NCI-H446 (cell line): Measurements from ENCODE around the gene PVALEF.

Experiments
- DNase-seq, 2 experiments: peaks; one replicate each; lab custom pipeline; 2025; lab: John Stamatoyannopoulos, UW

The PVALEF gene

DNA sequence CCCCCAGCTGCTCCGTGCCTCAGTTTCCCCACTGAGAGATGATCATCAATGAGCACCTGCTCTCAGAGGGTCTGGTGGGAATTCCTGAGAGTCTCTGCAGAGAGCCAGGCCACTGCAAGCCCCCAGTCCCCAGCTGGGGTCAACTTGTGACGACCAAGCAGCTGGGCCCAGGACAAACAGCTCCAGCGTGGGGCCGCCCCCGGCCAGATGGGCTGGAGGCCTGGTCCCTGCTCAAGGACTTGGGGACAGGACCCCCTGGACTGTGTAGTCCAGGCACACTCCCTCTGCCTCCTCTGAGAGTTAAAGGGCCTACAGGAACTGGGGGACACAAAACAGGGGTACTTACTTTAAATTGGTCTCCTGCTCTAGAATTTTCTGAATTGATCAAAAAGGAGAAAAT lies 17.3 kb downstream of the PVALEF start:
- DNase-seq: no peak

DNA sequence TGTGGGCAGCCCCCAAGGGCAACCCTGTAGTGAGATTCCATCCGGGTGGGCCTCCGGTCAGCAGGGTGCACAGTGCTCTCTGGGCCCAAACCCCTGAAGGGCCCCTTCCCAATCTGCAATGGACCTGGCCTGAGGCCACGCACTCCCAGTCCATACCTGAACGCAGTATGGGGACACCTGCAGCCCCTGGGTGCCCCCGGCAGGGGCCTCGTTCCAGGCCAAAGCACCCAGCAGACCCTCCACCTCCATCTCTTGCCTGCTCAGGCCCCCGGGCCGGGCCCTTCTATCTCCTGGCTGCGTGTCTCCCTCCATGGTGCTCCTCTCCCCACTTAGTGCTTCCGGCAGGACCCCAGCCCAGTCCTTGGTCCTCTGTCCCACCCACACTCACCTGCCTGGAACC lies 18.0 kb downstream of the PVALEF start:
- no peak for DNase-seq

DNA sequence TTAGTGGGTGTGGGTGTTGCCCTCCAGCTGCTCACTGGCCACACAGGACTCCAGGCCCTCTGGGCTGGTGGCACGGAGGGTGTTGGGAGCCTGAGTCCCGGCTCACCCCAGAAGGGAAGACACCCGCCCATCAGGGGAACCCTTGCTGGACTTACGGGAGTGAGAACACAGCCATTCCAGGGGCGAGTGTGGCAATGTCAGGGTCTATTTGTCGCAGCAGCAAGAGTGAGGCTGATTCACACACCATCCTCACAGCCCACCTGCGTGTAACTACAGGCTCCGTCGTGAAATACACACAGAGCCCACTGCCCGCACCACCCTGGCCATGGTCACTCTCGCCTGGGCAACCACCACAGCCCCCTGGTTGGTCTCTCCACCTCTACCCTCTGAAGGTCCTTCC lies 18.5 kb downstream of the PVALEF start:
- DNase-seq: no peak

DNA sequence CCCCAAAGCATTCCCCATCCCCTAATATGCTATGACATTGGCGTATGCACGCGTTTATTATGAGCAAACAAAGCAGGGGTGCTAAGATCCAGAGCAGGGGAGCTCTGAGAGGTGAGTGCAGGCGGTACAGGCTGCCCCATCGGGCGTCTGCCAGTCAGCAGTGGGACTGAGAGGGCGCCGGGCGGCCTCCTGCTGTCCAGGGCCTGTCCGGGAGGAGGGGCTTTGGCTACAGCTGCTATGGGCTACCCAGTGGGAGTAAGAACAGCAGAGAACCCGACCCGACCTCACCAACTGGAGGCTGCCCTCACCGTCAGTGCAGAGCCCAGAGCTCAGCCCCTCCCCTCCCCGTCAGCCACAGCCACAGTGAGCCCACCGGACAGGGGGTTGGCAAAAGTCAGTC lies 19.2 kb downstream of the PVALEF start:
- DNase-seq: no peak

DNA sequence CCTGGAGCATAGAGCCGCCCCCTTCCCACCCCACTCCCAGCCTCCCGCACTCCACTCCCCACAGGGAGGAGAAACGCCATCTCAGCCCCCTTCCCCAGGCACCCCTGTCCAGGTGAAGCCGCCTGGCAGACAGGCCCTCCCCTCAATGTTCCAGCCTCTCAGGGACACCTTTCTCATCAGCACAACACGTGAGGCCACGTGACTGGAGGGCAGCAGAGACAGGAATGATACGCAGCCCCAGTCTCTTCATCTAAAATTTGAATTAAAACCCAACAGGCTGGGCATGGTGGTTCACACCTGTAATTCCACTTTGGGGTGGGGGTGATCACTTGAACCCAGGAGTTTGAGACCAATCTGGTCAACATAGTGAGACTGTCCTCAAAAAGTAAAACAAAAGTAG lies 20.9 kb downstream of the PVALEF start:
- DNase-seq: no peak

DNA sequence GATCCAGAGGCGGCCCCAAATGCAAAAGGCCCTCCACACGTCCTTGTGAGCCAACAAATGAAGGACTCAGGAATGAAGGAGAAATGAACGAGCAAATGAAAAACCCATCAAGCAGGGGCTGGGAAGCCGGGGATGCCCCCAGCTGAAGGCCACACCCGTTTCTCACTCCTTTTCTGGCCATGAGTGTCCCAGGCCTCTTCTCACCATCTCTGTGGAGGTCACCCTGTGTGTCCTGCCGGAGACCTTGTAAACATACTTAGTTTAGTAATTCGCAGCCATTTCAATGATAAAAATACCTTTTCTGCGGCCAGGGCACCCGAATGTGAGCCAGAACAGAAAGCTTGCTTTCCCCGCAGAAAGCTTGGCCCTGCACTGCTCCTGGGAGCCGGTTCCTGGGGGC lies 21.8 kb downstream of the PVALEF start:
- no peak for DNase-seq

DNA sequence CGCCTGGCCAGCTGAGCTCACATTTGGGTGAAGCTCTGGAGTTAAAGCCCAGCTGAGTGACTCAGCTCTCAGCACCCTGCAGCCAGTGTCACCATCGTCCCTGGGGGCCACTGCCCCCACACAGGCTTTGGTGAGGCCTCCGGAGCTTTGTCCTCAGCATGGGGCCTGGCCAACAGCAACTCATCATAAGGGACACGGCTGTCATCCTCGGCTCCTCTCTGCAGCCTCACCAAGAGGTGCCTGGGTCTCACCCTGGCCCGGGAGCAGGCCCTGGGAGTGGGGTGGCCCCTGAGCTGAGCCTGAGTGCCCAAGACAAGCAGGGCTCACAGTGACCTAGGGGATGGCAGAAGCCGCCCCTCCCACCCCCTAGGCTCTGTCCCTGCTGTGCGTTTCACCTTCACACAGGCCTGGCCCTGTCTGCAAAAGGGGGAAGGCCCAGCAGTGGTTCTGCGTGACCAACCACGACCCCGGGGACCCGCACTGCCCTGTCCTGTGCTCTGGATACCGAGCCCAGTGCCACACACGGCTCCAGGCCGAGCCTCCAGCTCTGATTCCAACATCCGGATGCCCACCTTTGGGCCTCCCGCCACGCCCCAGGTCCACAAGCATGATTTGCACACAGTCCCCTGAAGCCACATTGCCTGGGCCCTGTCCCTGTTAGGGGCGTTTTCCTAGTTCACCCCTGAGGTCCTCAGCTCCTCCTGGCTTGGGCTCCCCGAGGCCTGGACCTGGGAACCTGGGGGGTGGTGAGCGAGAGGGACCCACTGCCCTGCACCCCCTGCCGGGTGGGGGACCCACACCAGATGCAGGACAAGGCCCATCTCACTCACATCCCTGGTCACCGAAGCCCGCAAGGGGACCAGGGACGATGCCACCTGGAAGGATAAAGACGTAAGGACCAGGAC lies 22.5 kb downstream of the PVALEF start:
- DNase-seq: no peak

DNA sequence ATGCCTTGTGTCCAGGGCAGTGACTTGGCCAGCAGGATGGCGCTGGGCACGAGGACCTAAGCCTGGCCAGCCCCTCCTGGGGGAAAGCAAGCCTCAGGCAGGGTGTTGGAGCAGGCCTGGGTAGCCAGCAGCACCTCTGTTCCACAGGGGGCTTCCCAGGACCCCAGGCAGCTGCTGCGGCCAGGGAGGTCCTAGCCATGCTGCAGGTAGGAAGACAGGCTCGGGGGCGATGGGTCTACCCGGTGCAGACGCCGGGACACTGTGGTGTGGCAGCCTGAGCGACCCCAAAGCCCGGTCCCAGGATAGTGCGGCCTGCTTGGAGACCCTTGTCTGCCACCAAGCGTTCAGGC lies 23.2 kb downstream of the PVALEF start:
- DNase-seq: no peak

DNA sequence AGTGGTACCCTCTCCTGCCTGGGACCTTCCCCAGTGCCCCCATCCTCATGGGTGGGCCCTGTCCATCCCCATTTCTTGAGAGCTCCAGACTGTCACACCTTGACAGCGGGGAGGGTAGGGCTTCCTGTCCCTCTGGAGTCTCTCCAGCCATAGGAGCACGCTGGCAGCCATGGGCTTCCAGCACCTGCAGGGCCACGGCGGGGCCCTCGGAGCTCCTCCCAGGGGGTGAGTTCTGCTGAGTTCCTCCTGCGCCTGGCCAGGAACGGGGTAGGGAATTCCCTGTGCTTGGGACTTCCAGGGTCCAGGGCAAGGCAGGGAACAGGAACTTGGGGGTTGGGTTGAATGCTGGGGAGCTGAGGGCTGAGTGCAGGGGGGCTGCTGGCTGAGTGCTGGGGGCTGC lies 23.7 kb downstream of the PVALEF start:
- no peak for DNase-seq

DNA sequence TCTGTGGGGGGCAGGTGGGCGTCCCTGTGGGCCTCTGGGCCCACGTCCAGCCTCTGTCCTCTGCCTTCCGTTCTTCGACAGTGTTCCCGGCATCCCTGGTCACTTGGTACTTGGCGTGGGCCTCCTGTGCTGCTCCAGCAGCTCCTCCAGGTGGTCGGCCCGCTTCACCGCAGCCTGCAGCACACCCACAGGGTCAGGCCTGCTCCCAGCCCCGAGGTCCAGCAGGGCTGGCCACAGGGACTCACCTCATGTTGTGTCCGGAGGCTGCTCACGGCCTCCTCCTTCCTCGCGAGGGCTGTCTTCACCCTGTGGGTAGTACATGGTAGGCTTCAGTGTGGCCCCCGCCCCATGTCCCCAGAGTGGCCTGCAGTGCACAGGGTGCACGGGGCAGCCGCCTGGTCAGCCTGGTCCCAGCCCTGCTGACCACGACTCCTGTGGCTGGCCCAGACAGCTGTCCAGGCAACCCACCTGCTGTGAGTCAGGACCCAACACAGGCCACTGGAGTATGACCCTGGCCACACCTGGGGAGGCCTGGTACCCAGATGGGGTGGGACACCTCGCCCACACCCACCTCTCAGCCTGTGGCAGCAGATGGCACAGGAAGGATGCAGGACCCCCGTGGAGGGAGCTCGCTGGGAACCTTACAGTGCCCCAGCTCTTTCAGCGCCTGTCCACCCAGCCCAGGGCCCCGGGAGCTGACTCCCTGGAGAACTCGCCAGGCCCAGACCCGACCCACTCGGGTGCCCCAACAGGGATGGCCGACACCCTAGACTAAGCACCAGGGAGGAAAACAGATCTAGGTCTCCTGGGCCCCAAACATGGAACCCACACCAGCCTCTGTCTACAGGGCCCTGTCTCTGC lies 24.6 kb downstream of the PVALEF start:
- DNase-seq: no peak

DNA sequence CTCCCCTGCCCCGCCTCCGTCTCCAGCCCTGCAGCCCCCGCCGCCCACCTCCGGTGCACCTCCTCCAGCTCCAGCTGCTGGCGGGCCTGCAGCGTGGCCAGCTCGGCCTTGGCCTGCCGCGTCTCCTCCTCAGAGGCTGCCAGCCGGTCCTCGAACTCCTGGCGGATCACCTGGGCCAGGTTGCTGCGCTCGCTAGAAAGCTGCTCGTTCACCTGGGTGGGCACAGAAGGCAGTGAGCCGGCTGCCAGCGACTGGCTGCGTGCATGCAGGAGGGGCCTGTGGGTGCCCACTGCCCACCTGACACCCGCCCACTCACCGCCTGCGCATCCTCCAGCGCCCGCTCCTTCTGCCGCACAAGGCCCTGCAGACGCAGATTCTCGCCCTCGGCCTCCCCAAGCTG lies 25.3 kb downstream of the PVALEF start:
- no peak for DNase-seq

DNA sequence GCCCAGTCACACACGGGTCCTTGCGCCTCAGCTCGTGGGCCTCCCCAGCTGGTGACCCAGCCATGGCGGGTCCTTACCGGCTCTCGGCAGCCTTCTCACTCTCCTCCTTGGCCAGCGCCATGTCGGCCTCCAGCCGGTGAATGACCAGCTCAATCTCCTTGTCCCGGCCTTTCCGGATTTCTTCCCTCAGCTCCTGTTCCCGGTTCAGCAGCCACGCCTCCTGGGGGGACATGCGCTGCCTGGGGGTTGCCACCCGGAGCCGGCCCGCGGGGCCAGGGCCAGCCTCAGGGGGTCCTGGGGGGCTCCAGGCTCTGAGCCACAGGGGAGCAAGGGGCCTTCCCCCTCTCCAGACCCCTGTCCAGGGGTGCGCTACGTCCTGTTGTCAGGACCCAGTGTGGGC lies 25.8 kb downstream of the PVALEF start:
- DNase-seq: no peak

DNA sequence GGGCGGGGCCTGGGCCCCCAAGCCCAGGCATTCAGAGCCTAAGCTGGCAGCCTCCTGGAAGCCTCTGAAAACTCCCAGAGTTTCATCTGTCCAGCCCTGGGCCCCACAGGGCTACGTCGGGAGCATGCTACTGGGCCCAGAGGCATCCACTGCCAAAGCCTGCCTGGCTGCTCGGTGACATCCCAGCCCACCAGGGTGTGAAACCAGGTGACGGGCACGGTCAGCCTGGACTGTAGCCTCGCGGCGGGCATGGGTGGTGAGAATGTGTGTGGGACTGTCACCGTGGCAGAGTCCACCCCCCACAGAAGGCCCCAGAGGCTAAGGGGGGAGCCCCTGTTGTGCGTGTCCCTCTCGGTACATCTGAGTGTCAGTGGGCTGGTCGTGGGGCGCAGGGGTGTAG lies 26.3 kb downstream of the PVALEF start:
- no peak for DNase-seq

DNA sequence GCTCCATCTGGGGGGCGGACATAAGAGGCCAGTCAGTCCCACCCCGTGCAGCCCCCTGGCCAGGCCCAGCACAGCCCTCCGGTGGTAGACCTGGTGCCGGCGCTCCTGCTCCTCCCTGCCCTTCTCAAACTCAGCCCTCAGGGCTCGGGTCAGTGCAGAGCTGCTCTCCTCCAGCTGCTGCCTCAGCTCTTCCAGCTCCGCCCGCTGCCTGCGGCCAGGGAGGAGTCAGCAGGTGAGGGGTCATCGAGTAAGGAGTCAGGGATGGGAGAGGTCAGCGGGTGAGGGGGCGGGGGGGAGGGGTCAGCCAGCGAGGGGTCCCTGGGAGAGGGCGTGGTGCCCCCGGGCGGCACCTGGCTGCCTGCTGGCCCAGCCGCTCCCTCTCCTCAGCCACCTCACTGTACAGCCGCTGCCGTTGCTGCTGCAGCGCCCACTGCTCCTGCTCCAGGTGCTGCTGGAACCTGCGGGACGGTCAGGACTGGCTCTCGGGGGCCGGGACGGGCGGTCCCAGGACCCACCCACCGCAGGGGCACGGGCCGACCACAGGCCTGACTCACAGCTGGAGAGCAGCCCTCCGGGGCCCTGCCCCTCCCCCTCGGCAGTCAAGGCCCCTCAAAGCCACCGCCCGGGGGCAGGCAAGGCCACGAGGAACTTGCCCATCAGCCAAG lies 27.2 kb downstream of the PVALEF start:
- no peak for DNase-seq

DNA sequence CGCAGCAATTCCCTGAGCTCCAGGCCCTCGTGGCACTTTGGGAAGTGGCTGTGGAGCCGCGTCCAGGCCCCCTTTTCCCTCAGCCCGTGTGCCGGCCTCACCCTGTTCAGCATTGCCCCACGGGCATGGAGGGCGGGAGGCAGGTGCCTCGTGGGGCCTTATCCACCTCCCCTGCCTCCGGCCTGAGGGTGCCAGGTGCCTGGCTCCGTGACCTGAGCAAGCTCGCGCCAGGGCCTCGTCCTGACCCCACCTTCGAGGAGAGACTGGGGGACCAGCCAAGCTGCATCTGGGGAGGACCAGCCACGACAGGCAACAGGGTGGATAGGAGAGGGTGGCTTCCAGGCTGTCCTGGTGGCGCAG lies 27.7 kb downstream of the PVALEF start:
- DNase-seq: no peak

DNA sequence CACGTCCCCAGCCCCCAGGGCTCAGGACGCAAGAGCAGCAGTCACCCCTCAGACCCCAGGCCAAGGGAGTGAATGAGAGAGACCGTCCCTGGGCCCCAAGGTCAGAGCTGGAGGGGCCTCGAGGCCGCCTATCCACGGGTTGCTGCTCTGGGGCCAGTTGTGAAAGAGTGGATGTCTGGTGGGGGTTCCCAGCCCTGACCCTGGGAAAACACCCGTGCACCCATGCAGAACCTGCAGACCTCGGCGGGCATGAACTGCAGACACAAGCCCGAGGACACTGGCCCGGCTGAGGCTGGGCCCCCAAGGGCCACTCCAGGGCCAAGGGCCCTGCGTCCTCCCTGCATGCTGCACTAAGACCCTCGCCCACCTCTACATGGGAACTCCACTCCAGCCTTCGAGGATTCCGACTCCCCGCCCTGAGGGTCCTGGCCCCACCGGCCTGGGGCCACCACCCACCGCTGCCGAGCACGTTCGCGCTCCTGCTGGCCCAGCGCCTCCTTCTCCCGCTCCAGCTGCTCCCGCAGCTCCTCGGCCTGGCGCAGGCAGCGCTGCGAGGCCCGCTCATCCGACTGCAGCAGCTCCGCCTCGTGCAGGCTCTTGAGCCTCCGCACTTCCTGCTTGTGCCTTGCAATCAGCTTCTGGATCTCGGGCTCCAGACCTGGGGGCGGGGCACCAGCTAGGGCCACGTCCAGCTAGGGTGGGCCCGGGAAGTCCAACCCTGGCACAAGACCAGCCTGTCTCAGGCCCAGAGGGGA lies 28.3 kb downstream of the PVALEF start:
- no peak for DNase-seq

DNA sequence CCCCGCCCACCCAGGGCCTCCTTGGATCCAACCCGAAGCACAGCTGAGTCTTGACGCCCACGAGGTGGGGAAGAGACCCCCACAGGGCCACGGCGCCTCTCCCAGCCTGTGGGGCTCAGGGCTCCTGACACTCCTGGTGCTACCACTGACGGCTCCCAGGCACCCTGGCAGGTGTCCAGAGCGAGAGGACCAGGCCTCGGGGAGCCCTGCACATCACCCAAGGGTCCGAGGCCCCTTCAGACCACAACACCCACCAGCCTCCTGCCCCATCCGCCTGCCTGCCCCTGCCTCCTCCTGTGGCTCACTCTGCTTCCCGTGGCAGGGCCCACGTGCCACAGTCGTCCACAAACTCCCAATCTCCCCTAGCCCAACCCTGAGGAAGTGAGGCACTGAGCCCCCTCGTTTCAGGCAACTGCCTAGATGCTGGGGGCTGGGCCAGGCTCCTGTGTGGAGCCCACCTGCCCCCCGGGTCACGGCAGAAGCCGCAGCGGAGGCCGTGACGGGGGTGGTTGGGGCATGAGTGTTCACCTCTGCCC lies 29.0 kb downstream of the PVALEF start:
- DNase-seq: no peak

DNA sequence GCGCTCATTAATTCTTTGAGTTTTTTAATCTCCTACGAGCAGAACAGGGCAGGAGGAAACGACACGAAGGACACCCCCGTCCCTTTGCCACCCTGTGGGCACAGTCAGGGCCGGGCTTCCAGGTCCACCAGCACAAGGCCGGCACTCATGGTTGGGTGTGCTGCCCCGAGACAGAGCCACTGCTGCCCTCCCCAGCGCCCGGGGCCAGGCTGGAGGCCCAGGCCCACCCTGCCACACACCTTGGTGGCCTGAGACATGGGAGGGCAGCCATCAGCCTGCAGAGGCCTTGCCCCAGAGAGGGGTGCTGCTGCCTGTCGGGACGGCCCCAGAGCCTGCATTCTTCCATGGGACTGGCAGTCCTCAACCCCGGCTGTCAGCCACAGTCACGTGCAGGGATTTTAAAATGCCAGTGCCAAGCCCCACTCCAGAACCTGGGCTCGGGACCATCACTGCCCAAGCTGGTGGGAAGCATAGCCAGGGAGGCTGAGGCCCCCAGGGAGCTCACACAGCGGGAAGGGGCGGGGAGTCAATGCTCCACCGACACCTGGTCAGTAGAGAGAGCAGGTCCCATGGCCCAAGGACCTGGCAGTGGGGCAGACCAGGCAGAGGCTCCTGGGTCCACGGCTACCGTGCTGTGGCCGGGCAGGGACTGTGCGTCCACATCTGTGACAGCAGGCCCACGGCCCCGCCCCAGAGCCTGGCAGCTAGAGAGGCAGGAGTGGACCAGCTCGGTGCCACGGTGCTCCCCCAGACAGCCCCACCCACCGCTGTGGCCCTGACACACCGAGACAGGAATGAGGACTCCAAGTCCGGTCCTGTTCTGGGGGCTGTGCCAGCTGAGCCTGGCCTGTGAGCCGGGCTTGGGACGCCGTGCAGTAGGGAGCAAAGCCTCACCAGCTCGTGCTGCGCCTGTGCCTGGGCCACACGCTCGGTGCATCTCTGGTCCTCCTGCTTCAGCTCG lies 29.9 kb downstream of the PVALEF start:
- no peak for DNase-seq

DNA sequence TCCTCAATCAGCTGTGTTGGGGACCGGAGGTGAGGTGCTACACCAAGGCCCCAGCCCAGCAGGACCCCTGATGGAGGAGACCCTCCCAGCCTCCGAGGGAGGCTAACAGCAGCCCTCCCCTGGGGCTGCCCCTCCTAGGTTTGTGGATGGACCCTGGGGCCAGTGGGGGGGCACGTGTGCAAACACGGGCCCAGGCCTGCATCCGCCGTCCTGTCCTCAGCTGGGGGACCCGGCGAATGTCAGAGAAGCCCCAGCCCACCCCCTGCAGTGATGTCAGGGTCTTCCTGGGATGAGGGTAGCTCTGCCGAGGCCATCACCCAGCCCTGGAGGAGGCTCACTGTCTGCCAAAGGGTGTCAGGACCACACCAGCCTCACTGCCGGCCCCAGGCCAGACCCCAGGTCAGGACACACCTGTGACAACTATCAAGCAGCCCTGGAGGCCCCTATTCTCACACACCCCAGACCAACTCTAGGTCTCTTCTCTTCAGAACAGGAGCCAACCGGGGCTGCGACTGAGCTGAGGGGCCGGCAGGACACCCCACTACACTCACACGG lies 30.7 kb downstream of the PVALEF start:
- no peak for DNase-seq
